ENCODE data around the gene NEURL1B.

- no peak for TF ChIP-seq POLR2A (IDR thresholded peaks at IDR 0.05)
- TF ChIP-seq, protein P1, sequence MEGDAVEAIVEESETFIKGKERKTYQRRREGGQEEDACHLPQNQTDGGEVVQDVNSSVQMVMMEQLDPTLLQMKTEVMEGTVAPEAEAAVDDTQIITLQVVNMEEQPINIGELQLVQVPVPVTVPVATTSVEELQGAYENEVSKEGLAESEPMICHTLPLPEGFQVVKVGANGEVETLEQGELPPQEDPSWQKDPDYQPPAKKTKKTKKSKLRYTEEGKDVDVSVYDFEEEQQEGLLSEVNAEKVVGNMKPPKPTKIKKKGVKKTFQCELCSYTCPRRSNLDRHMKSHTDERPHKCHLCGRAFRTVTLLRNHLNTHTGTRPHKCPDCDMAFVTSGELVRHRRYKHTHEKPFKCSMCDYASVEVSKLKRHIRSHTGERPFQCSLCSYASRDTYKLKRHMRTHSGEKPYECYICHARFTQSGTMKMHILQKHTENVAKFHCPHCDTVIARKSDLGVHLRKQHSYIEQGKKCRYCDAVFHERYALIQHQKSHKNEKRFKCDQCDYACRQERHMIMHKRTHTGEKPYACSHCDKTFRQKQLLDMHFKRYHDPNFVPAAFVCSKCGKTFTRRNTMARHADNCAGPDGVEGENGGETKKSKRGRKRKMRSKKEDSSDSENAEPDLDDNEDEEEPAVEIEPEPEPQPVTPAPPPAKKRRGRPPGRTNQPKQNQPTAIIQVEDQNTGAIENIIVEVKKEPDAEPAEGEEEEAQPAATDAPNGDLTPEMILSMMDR (IDR thresholded peaks at IDR 0.05), result no peak
Measured at GRCh38 chr5:172708183-172708505, 67.1 kb downstream of the NEURL1B start.

All from right lobe of liver (tissue), 4 donors.